Measurements from ENCODE around the gene RASGRP2. TPM values are rescaled to one million over a fixed set of nuclear protein-coding genes. Genes with fewer than 3 reads are reported as not detected.

RASGRP2 gene
- total RNA-seq, 1 donor from 2014 or later, result 0.96 TPM

- H3K4me3 ChIP-seq (ENCODE audit: low read depth, low read length), result no peak overlapping the region
- no peaks in the 10 kb centered on the region for H3K36me3 ChIP-seq (ENCODE audit: control insufficient read depth, insufficient read depth, low read length)
- no peak for DNase-seq (ENCODE audit: low read depth)
- peaks cover 11% of the 10 kb centered on the region for H3K27me3 ChIP-seq (ENCODE audit: control insufficient read depth, insufficient read depth, low read length)
- no peak for TF ChIP-seq CTCF (IDR thresholded peaks at IDR 0.05; ENCODE audit: insufficient read depth, low read length, poor library complexity, severe bottlenecking)
These were observed 7.6 kb upstream of the RASGRP2 start for GRCh38 chr11:64751580-64751979.

GRCh38 chr11:64751136-64751535 is 7.2 kb upstream of the RASGRP2 start:
- TF ChIP-seq CTCF (IDR thresholded peaks at IDR 0.05; ENCODE audit: insufficient read depth, low read length, poor library complexity, severe bottlenecking), result no peak
- no peak for DNase-seq (ENCODE audit: low read depth)
- Histone ChIP-seq H3K27me3 (ENCODE audit: control insufficient read depth, insufficient read depth, low read length) (peaks cover 15% of the 10 kb centered on the region), H3K36me3 (ENCODE audit: control insufficient read depth, insufficient read depth, low read length) (no peaks in the 10 kb centered on the region), H3K4me3 (ENCODE audit: low read depth, low read length) (no peak overlapping the region)

GRCh38 chr11:64750361-64751054 is 6.6 kb upstream of the RASGRP2 start:
- Histone ChIP-seq H3K36me3 (ENCODE audit: control insufficient read depth, insufficient read depth, low read length) (no peaks in the 10 kb centered on the region), H3K4me3 (ENCODE audit: low read depth, low read length) (no peak overlapping the region), H3K27me3 (ENCODE audit: control insufficient read depth, insufficient read depth, low read length) (peaks cover 22% of the 10 kb centered on the region)
- no peak for DNase-seq (ENCODE audit: low read depth)
- TF ChIP-seq CTCF (IDR thresholded peaks at IDR 0.05; ENCODE audit: insufficient read depth, low read length, poor library complexity, severe bottlenecking), result peak; percentile 13

GRCh38 chr11:64747961-64748665 is 4.2 kb upstream of the RASGRP2 start:
- TF ChIP-seq CTCF (IDR thresholded peaks at IDR 0.05; ENCODE audit: insufficient read depth, low read length, poor library complexity, severe bottlenecking), result no peak
- DNase-seq (ENCODE audit: low read depth), result no peak
- no peaks in the 10 kb centered on the region for H3K36me3 ChIP-seq (ENCODE audit: control insufficient read depth, insufficient read depth, low read length)
- no peak overlapping the region for H3K4me3 ChIP-seq (ENCODE audit: low read depth, low read length)
- H3K27me3 ChIP-seq (ENCODE audit: control insufficient read depth, insufficient read depth, low read length), result peaks cover 42% of the 10 kb centered on the region

- Histone ChIP-seq H3K4me3 (ENCODE audit: low read depth, low read length) (no peak overlapping the region), H3K27me3 (ENCODE audit: control insufficient read depth, insufficient read depth, low read length) (peaks cover 55% of the 10 kb centered on the region), H3K36me3 (ENCODE audit: control insufficient read depth, insufficient read depth, low read length) (no peaks in the 10 kb centered on the region)
- no peak for TF ChIP-seq CTCF (IDR thresholded peaks at IDR 0.05; ENCODE audit: insufficient read depth, low read length, poor library complexity, severe bottlenecking)
- no peak for DNase-seq (ENCODE audit: low read depth)
These were observed 2.5 kb upstream of the RASGRP2 start for GRCh38 chr11:64746486-64746885.

All from kidney epithelial cell (primary cell).